ENCODE measurements around the gene NANP. TPM values are rescaled to one million over a fixed set of nuclear protein-coding genes. Genes with fewer than 3 reads are reported as not detected.

The NANP gene
- total RNA-seq, 2 donors from 2014 or later = 6.5 to 10.4 TPM

DNA sequence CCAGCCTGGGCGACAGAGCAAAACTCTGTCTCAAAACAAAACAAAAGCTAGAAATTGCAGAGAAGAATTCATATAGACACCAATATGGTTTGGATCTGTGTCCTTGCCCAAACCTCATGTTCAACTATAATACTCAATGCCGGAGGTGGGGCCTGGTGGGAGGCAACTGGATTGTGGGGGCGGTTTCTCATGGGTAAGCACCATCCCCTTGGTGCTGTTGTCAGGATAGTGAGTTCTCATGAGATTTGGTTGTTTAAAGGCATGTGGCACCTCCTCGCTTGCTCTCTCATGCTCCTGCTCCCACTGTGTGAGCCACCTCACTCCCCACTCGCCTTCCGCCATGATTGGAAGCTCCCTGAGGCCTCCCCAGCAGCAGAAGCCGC is 53.7 kb downstream of the NANP start:
- Mint-ChIP-seq H3K27me3 (ENCODE audit: insufficient read depth) (no peaks in the 10 kb centered on the region), H3K4me1 (peaks cover 40% of the 10 kb centered on the region), H3K4me3 (no peak overlapping the region), H3K27ac (peak overlapping the region; percentile 66), H3K36me3 (ENCODE audit: low read depth) (peaks cover 63% of the 10 kb centered on the region), H3K9me3 (no peaks in the 10 kb centered on the region)
- Histone ChIP-seq H3K4me3 (ENCODE audit: low read length) (no peak overlapping the region), H3K36me3 (ENCODE audit: control insufficient read depth, insufficient read depth, low read length) (peaks cover 64% of the 10 kb centered on the region), H3K9ac (ENCODE audit: extremely low read depth, low read length, poor library complexity, severe bottlenecking) (no peak overlapping the region), H3K27me3 (ENCODE audit: control insufficient read depth, insufficient read depth, low read length, poor library complexity, severe bottlenecking) (no peaks in the 10 kb centered on the region), H3K27ac (ENCODE audit: low read depth, low read length) (no peak overlapping the region), H3K4me1 (ENCODE audit: control insufficient read depth, insufficient read depth, low read length) (no peaks in the 10 kb centered on the region), H3K9me3 (ENCODE audit: control insufficient read depth, low read length) (no peaks in the 10 kb centered on the region)
- 97% methylated on average over 7 of the region's 7 CpGs; no CpG with 5 or more reads in 1 of the 2 experiments for WGBS, 2 experiments (ENCODE audit: insufficient coverage in 1 of 2, insufficient read length in 1 of 2)
- TF ChIP-seq, protein P1, sequence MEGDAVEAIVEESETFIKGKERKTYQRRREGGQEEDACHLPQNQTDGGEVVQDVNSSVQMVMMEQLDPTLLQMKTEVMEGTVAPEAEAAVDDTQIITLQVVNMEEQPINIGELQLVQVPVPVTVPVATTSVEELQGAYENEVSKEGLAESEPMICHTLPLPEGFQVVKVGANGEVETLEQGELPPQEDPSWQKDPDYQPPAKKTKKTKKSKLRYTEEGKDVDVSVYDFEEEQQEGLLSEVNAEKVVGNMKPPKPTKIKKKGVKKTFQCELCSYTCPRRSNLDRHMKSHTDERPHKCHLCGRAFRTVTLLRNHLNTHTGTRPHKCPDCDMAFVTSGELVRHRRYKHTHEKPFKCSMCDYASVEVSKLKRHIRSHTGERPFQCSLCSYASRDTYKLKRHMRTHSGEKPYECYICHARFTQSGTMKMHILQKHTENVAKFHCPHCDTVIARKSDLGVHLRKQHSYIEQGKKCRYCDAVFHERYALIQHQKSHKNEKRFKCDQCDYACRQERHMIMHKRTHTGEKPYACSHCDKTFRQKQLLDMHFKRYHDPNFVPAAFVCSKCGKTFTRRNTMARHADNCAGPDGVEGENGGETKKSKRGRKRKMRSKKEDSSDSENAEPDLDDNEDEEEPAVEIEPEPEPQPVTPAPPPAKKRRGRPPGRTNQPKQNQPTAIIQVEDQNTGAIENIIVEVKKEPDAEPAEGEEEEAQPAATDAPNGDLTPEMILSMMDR (conservative IDR thresholded peaks at IDR 0.05) = no peak
- no peak for DNase-seq

DNA sequence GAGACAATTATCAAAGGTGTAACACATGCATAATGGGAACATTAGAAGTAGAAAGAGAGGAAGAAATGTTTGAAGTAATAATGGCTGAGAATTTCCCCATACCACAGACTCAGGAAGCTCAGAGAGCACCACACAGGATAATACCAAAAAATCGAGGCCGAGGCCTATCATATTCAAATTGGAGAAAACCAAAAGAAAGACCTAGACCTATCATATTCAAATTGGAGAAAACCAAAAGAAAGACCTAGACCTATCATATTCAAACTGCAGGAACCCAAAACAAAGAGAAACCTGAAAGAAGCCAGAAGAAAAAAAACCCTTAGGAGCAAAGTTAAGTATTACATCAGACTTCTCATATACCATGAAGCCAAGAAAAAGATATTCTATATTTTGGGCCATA is 56.5 kb downstream of the NANP start:
- peaks cover 54% of the 10 kb centered on the region for H3K36me3 ChIP-seq (ENCODE audit: control insufficient read depth, insufficient read depth, low read length)
- Mint-ChIP-seq H3K4me3 (no peak overlapping the region), H3K27ac (no peak overlapping the region), H3K4me1 (peaks cover 30% of the 10 kb centered on the region), H3K36me3 (ENCODE audit: low read depth) (peaks cover 66% of the 10 kb centered on the region), H3K9me3 (peaks cover 24% of the 10 kb centered on the region), H3K27me3 (ENCODE audit: insufficient read depth) (no peaks in the 10 kb centered on the region)
- H3K9me3 ChIP-seq (ENCODE audit: control insufficient read depth, low read length) = peaks cover 21% of the 10 kb centered on the region
- TF ChIP-seq, protein P1 (conservative IDR thresholded peaks at IDR 0.05) = no peak
- H3K4me1 ChIP-seq (ENCODE audit: control insufficient read depth, insufficient read depth, low read length) = no peaks in the 10 kb centered on the region
- H3K9ac ChIP-seq (ENCODE audit: extremely low read depth, low read length, poor library complexity, severe bottlenecking) = no peak overlapping the region
- no peak overlapping the region for H3K4me3 ChIP-seq (ENCODE audit: low read length)
- H3K27me3 ChIP-seq (ENCODE audit: control insufficient read depth, insufficient read depth, low read length, poor library complexity, severe bottlenecking) = no peaks in the 10 kb centered on the region
- no peak for DNase-seq
- WGBS, 2 experiments (ENCODE audit: insufficient coverage in 1 of 2, insufficient read length in 1 of 2) = 91% methylated on average over 2 of the region's 2 CpGs; no CpG with 5 or more reads in 1 of the 2 experiments
- no peak overlapping the region for H3K27ac ChIP-seq (ENCODE audit: low read depth, low read length)

DNA sequence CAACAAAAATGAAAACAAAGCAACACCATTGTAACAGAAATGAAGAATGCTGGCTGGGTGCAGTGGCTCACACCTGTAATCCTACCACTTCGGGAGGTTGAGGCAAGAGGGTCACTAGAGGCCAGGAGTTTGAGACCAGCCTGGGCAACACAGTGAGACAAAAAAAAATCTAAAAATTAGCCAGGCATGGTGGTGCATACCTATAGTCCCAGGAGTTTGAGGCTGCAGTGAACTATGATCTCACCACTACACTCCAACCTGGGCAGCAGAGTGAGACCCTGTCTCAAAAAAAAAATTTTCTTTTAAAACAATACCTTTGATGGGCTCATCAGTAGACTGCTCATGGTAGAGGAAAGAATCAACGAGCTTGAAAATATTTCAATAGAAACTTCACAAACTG is 57.0 kb downstream of the NANP start:
- no peak overlapping the region for H3K27ac ChIP-seq (ENCODE audit: low read depth, low read length)
- 85 to 100% methylated on average over 1 to 2 of the region's 2 CpGs for WGBS, 2 experiments (ENCODE audit: insufficient coverage in 1 of 2, insufficient read length in 1 of 2)
- no peaks in the 10 kb centered on the region for H3K27me3 ChIP-seq (ENCODE audit: control insufficient read depth, insufficient read depth, low read length, poor library complexity, severe bottlenecking)
- peaks cover 50% of the 10 kb centered on the region for H3K36me3 ChIP-seq (ENCODE audit: control insufficient read depth, insufficient read depth, low read length)
- peaks cover 21% of the 10 kb centered on the region for H3K9me3 ChIP-seq (ENCODE audit: control insufficient read depth, low read length)
- TF ChIP-seq, protein P1 (conservative IDR thresholded peaks at IDR 0.05) = no peak
- Mint-ChIP-seq H3K4me1 (peaks cover 26% of the 10 kb centered on the region), H3K4me3 (no peak overlapping the region), H3K9me3 (peaks cover 24% of the 10 kb centered on the region), H3K27me3 (ENCODE audit: insufficient read depth) (no peaks in the 10 kb centered on the region), H3K36me3 (ENCODE audit: low read depth) (peaks cover 64% of the 10 kb centered on the region), H3K27ac (no peak overlapping the region)
- H3K4me3 ChIP-seq (ENCODE audit: low read length) = no peak overlapping the region
- peak; percentile 10 for DNase-seq
- H3K9ac ChIP-seq (ENCODE audit: extremely low read depth, low read length, poor library complexity, severe bottlenecking) = no peak overlapping the region
- no peaks in the 10 kb centered on the region for H3K4me1 ChIP-seq (ENCODE audit: control insufficient read depth, insufficient read depth, low read length)
